ENCODE data around the gene SVIL. TPM values are rescaled to one million over a fixed set of nuclear protein-coding genes. Genes with fewer than 3 reads are reported as not detected.
"Not testable (repeated sequence)": the region's sequence is repeated elsewhere in the genome, so short reads cannot be mapped to it uniquely, and the experiment has no call there.

SVIL gene
- total RNA-seq, 2 donors from 2014 or later, result 349 to 483 TPM

GRCh38 chr10:29440981-29441380, 193.8 kb downstream of the SVIL start:
- Histone ChIP-seq H3K4me1 (ENCODE audit: control insufficient read depth in 1 of 2, low read depth in 2 of 2) (no peaks in the 10 kb centered on the region), H3K4me3 (no peak overlapping the region), H3K27me3 (replicated peaks; ENCODE audit: insufficient read depth) (no peaks in the 10 kb centered on the region), H3K36me3 (no peaks in the 10 kb centered on the region), H3K27ac (no peak overlapping the region), H3K9me3 (peaks cover 6% of the 10 kb centered on the region)
- DNase-seq (ENCODE audit: low spot score) (no peak), ATAC-seq (ENCODE audit: insufficient number of reproducible peaks, low FRiP score, low read depth) (no peak)
- TF ChIP-seq CTCF (IDR thresholded peaks at IDR 0.05), result no peak

GRCh38 chr10:29439005-29439404, 195.8 kb downstream of the SVIL start:
- not testable (repeated sequence) for H3K4me1 ChIP-seq (ENCODE audit: control insufficient read depth in 1 of 2, low read depth in 2 of 2); H3K9me3 ChIP-seq

GRCh38 chr10:29438271-29438670, 196.5 kb downstream of the SVIL start:
- no peak for DNase-seq (ENCODE audit: low spot score)
- Histone ChIP-seq H3K4me3 (no peak overlapping the region), H3K4me1 (ENCODE audit: control insufficient read depth in 1 of 2, low read depth in 2 of 2) (peaks cover 0 to 4% of the 10 kb centered on the region in 2 donors), H3K9me3 (peaks cover 6% of the 10 kb centered on the region), H3K36me3 (no peaks in the 10 kb centered on the region), H3K27ac (no peak overlapping the region), H3K27me3 (replicated peaks; ENCODE audit: insufficient read depth) (no peaks in the 10 kb centered on the region)
- TF ChIP-seq CTCF (IDR thresholded peaks at IDR 0.05), result no peak
- ATAC-seq (ENCODE audit: insufficient number of reproducible peaks, low FRiP score, low read depth), result no peak

More at GRCh38 chr10:29439005-29439404, 195.8 kb downstream of the SVIL start:
- H3K4me3 ChIP-seq; ATAC-seq (ENCODE audit: insufficient number of reproducible peaks, low FRiP score, low read depth); DNase-seq (ENCODE audit: low spot score); H3K27ac ChIP-seq; H3K36me3 ChIP-seq; H3K27me3 ChIP-seq (replicated peaks; ENCODE audit: insufficient read depth): not testable (repeated sequence)

- Histone ChIP-seq H3K4me1 (ENCODE audit: control insufficient read depth in 1 of 2, low read depth in 2 of 2) (peaks cover 0 to 4% of the 10 kb centered on the region in 2 donors), H3K9me3 (peaks cover 6% of the 10 kb centered on the region), H3K27ac (no peak overlapping the region), H3K4me3 (no peak overlapping the region), H3K27me3 (replicated peaks; ENCODE audit: insufficient read depth) (no peaks in the 10 kb centered on the region), H3K36me3 (no peaks in the 10 kb centered on the region)
- no peak for TF ChIP-seq CTCF (IDR thresholded peaks at IDR 0.05)
- no peak for DNase-seq (ENCODE audit: low spot score)
- no peak for ATAC-seq (ENCODE audit: insufficient number of reproducible peaks, low FRiP score, low read depth)
Measured at GRCh38 chr10:29437871-29438270, 196.9 kb downstream of the SVIL start.

GRCh38 chr10:29435809-29436501, 198.8 kb downstream of the SVIL start:
- TF ChIP-seq CTCF (IDR thresholded peaks at IDR 0.05), result no peak
- Histone ChIP-seq H3K9me3 (peaks cover 6% of the 10 kb centered on the region), H3K27me3 (replicated peaks; ENCODE audit: insufficient read depth) (no peaks in the 10 kb centered on the region), H3K27ac (no peak overlapping the region), H3K36me3 (no peaks in the 10 kb centered on the region), H3K4me3 (no peak overlapping the region), H3K4me1 (ENCODE audit: control insufficient read depth in 1 of 2, low read depth in 2 of 2) (peaks cover 0 to 4% of the 10 kb centered on the region in 2 donors)
- DNase-seq (ENCODE audit: low spot score) (no peak), ATAC-seq (ENCODE audit: insufficient number of reproducible peaks, low FRiP score, low read depth) (no peak)

GRCh38 chr10:29434111-29434510, 200.7 kb downstream of the SVIL start:
- Histone ChIP-seq H3K27me3 (replicated peaks; ENCODE audit: insufficient read depth) (no peaks in the 10 kb centered on the region), H3K4me3 (no peak overlapping the region), H3K36me3 (no peaks in the 10 kb centered on the region), H3K27ac (no peak overlapping the region), H3K9me3 (peaks cover 6% of the 10 kb centered on the region), H3K4me1 (ENCODE audit: control insufficient read depth in 1 of 2, low read depth in 2 of 2) (peaks cover 0 to 4% of the 10 kb centered on the region in 2 donors)
- no peak for DNase-seq (ENCODE audit: low spot score)
- no peak for TF ChIP-seq CTCF (IDR thresholded peaks at IDR 0.05)
- no peak for ATAC-seq (ENCODE audit: insufficient number of reproducible peaks, low FRiP score, low read depth)

All from thoracic aorta (tissue), 2 donors.